NCI-H526 treated with DMSO at 0.1 percent for 48 hours (cell line): ENCODE results near the gene KDM6A.
"Not testable (repeated sequence)": the region's sequence is repeated elsewhere in the genome, so short reads cannot be mapped to it uniquely, and the experiment has no call there.

Experiments used
- DNase-seq: peaks from one replicate; lab custom pipeline; 2025; lab: John Stamatoyannopoulos, UW

Gene KDM6A

GRCh38 chrX:45007598-45007997, 134.6 kb downstream of the KDM6A start:
- no peak for DNase-seq

GRCh38 chrX:45009371-45010000, 136.5 kb downstream of the KDM6A start:
- no peak for DNase-seq

GRCh38 chrX:45011131-45011530, 138.1 kb downstream of the KDM6A start:
- DNase-seq, result no peak

- no peak for DNase-seq
Measured at GRCh38 chrX:45011597-45011996, 138.6 kb downstream of the KDM6A start.

- DNase-seq, result no peak
Measured at GRCh38 chrX:45017946-45018345, 145.0 kb downstream of the KDM6A start.

- DNase-seq, result no peak
Measured at GRCh38 chrX:45022150-45022549, 149.2 kb downstream of the KDM6A start.

GRCh38 chrX:45024501-45024900, 151.5 kb downstream of the KDM6A start:
- DNase-seq, result no peak

GRCh38 chrX:45026036-45026435, 153.0 kb downstream of the KDM6A start:
- DNase-seq, result no peak

- peak; percentile 1 for DNase-seq
Measured at GRCh38 chrX:45031830-45032378, 158.9 kb downstream of the KDM6A start.

- DNase-seq, result no peak
Measured at GRCh38 chrX:45035071-45035470, 162.1 kb downstream of the KDM6A start.

GRCh38 chrX:45036161-45036560, 163.2 kb downstream of the KDM6A start:
- DNase-seq, result no peak

- not testable (repeated sequence) for DNase-seq
Measured at GRCh38 chrX:45040137-45040536, 167.1 kb downstream of the KDM6A start.

- DNase-seq, result no peak
Measured at GRCh38 chrX:45046417-45046816, 173.4 kb downstream of the KDM6A start.

GRCh38 chrX:45050558-45050957, 177.6 kb downstream of the KDM6A start:
- DNase-seq, result no peak

GRCh38 chrX:45056428-45057145, 183.6 kb downstream of the KDM6A start:
- DNase-seq, result no peak

- not testable (repeated sequence) for DNase-seq
Measured at GRCh38 chrX:45059906-45060305, 186.9 kb downstream of the KDM6A start.

- DNase-seq, result no peak
Measured at GRCh38 chrX:45063319-45064095, 190.5 kb downstream of the KDM6A start.

- no peak for DNase-seq
Measured at GRCh38 chrX:45068569-45068968, 195.6 kb downstream of the KDM6A start.

- DNase-seq, result peak; percentile 24
Measured at GRCh38 chrX:45070116-45071007, 197.4 kb downstream of the KDM6A start.

GRCh38 chrX:45073011-45073410, 200.0 kb downstream of the KDM6A start:
- not testable (repeated sequence) for DNase-seq

GRCh38 chrX:45077748-45078424, 204.9 kb downstream of the KDM6A start:
- no peak for DNase-seq
